ENCODE results near the gene C19orf25.

- TF ChIP-seq POLR2AphosphoS5 (IDR thresholded peaks at IDR 0.05; ENCODE audit: low read depth) (no peak), REST (IDR thresholded peaks at IDR 0.05; ENCODE audit: insufficient replicate concordance, low read depth) (no peak)
Measured at GRCh38 chr19:1425102-1425837, 53.7 kb downstream of the C19orf25 start.
